ENCODE measurements around the gene ZMPSTE24. TPM values are rescaled to one million over a fixed set of nuclear protein-coding genes. Genes with fewer than 3 reads are reported as not detected.

Gene ZMPSTE24
- total and polyA plus RNA-seq, 2 of the 4 experiments (the other 2 are of a cell fraction), result 21.0 to 28.9 TPM

DNA sequence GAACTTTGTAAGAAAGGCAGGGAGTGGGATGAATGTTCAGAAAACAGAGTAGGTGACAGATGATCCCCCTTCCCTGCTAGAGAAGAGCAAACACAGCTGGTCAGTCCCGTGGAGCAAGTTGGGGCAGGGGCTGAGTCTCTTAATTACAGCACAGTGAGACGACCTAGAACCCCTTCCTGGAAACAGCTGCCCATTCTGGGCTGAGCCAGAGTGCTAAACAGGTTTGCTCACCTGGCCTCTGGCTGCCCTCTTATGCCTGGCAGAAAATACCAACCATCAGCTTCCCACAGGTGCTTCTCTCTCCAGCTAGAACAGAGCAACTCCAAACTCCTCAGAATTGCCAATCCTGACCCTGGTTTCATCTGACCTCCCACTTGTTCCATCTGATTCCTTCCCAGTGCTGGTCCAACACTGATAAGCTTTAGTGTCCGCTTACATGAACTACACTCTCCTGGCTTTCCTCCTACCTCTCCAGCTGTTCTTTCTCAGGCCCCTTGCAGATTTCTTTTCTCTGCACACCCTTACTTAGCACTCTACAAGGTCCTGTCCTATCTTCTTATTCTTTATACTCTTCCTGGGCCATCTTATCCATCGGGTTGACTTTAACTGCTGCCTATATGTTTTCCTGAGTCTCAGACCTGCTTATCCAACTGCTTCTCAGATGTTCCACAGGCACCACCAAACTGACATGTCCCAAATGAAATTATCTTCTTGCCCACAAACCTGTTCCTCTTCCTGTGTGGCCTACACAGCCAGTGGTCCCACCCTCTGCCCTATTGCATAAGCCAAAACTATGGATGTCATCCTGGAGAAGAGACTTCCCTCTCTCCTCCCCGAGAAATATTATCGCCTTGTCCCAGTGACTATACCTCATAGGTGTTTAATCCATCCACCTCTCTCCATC is 81.6 kb downstream of the ZMPSTE24 start (continued):
- no peak for TF ChIP-seq CHD1 (IDR thresholded peaks at IDR 0.05; ENCODE audit: low read depth, low read length)
- TF ChIP-seq CEBPB (IDR thresholded peaks at IDR 0.05; ENCODE audit: low read depth, low read length), result no peak

DNA sequence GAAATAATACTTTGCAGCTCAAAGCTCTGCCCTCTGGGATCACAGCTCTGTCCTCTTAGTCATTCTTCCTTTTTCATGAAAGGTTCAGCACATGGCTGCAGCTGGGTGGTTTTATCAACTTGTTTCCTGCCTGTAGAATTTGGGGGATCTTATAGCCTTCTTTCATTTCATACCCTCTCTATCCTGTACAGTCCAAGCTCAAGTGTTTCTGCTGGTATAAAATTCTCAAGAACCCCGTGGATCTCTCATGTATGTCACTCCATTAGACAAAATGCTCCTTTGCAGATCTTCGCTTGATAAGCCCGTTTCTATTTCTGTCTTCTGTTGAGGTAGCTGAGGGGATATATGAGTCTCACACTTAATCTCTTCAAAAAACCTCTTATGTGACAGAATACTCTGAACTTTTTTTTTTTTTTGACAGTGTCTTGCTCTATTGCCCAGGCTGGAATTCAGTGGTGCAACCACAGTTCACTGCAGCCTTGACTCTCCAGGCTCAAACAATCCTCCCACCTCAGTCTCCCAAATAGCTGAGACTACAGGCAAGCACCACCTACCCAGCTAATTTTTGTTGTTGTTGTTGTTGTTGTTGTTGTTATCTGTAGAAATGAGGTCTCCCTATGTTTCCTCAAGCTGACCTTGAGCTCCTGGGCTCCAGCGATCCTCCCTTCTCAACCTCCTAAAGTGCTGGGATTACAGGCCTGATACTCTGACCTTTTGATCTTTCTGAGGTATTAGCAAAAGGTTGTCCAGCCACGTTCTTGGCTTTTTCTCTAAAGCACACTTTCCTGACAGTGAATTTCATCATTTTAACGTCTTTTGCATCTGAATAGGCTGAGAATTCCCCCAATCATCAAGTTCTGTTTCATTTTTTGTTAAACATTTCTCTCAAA is 83.7 kb downstream of the ZMPSTE24 start:
- Histone ChIP-seq H3K9me1 (ENCODE audit: insufficient read depth, low read length) (no peaks in the 10 kb centered on the region), H3K9me3 (ENCODE audit: control insufficient read depth, insufficient read depth, low read length) (peaks cover 5% of the 10 kb centered on the region; the same call in 1 of the 2 replicates), H2AK9ac (replicated peaks; ENCODE audit: low read depth, low read length, poor library complexity) (no peak overlapping the region), H3K56ac (ENCODE audit: extremely low read depth, insufficient read depth, low read length) (no peak overlapping the region), H4K91ac (ENCODE audit: insufficient read depth, low read depth, low read length) (no peak overlapping the region), H2BK15ac (ENCODE audit: low read depth, low read length) (no peak overlapping the region), H2BK120ac (ENCODE audit: low read depth, low read length) (no peak overlapping the region), H4K5ac (ENCODE audit: low read depth, low read length) (no peak overlapping the region), H2AFZ (replicated peaks; ENCODE audit: low read length, poor library complexity) (no peak overlapping the region), H3K9ac (ENCODE audit: low read depth, low read length) (no peak overlapping the region), H3K14ac (replicated peaks; ENCODE audit: low read depth, low read length) (no peak overlapping the region), H3K79me1 (ENCODE audit: low read depth in 1 of 2, low read length in 2 of 2) (no peaks in the 10 kb centered on the region), H3K27me3 (ENCODE audit: control insufficient read depth, insufficient read depth, low read length) (peaks cover 5% of the 10 kb centered on the region), H2BK20ac (ENCODE audit: low read depth, low read length) (no peak overlapping the region), H4K8ac (ENCODE audit: low read depth in 2 of 2, low read length in 2 of 2) (no peak overlapping the region), H3K23ac (ENCODE audit: low read depth, low read length) (no peak overlapping the region), H2AK5ac (ENCODE audit: low read depth, low read length) (no peak overlapping the region), H3K4me1 (ENCODE audit: control insufficient read depth, insufficient read depth, low read length) (no peaks in the 10 kb centered on the region), H3K18ac (ENCODE audit: low read depth, low read length) (no peak overlapping the region), H3K27ac (ENCODE audit: insufficient read depth, low read length) (no peak overlapping the region), H2BK5ac (ENCODE audit: low read depth, low read length, poor library complexity, severe bottlenecking) (no peak overlapping the region), H3K4me2 (ENCODE audit: low read depth, low read length) (no peak overlapping the region), H3K36me3 (ENCODE audit: control insufficient read depth, insufficient read depth, low read length) (no peaks in the 10 kb centered on the region), H3K4me3 (ENCODE audit: insufficient read depth, low read depth, low read length) (no peak overlapping the region), H3K4ac (ENCODE audit: low read depth, low read length) (no peak overlapping the region), H4K20me1 (ENCODE audit: insufficient read depth, low read length) (no peaks in the 10 kb centered on the region; the same call in 1 of the 2 replicates)
- DNase-seq (no peak), ATAC-seq (ENCODE audit: low read depth) (no peak)
- POLR2A ChIA-PET (ENCODE audit: unreplicated experiment), result no interaction called here
- dilution Hi-C loops (cut with HindIII; ENCODE audit: low sequenced_read_pairs, unreplicated experiment), result no loop called here
- CTCF ChIA-PET, result interaction anchor here (1.0 to 1.3 kb wide), 2 partner anchors 189 to 198 kb away, joined by 4 read pairs; no protein-coding TSS in a partner anchor
- 0% methylated on average over 1 of the region's 6 CpGs; no CpG with 5 or more reads in 1 of the 2 experiments for WGBS, 2 experiments (ENCODE audit: extremely low coverage in 2 of 2, insufficient read length in 1 of 2)
- intact Hi-C loops (cut with micrococcal nuclease), result no loop called here
- BruUV-seq (replicated peaks), result no TSS peak
- in situ Hi-C loops (cut with MboI; ENCODE audit: low sequenced_read_pairs), result no loop called here
- TF ChIP-seq, protein P1, sequence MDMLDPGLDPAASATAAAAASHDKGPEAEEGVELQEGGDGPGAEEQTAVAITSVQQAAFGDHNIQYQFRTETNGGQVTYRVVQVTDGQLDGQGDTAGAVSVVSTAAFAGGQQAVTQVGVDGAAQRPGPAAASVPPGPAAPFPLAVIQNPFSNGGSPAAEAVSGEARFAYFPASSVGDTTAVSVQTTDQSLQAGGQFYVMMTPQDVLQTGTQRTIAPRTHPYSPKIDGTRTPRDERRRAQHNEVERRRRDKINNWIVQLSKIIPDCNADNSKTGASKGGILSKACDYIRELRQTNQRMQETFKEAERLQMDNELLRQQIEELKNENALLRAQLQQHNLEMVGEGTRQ (IDR thresholded peaks at IDR 0.05; ENCODE audit: low read depth, low read length), result no peak
- no peak for TF ChIP-seq MAZ (IDR thresholded peaks at IDR 0.05; ENCODE audit: borderline replicate concordance, low read depth, low read length)
- TF ChIP-seq, protein P2, sequence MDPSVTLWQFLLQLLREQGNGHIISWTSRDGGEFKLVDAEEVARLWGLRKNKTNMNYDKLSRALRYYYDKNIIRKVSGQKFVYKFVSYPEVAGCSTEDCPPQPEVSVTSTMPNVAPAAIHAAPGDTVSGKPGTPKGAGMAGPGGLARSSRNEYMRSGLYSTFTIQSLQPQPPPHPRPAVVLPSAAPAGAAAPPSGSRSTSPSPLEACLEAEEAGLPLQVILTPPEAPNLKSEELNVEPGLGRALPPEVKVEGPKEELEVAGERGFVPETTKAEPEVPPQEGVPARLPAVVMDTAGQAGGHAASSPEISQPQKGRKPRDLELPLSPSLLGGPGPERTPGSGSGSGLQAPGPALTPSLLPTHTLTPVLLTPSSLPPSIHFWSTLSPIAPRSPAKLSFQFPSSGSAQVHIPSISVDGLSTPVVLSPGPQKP (IDR thresholded peaks at IDR 0.05; ENCODE audit: borderline replicate concordance, low read depth, low read length), result no peak
- TF ChIP-seq RFX5 (IDR thresholded peaks at IDR 0.05; ENCODE audit: low read depth, low read length), result no peak
- no peak for TF ChIP-seq RAD21 (IDR thresholded peaks at IDR 0.05; ENCODE audit: low read length)
- no peak for TF ChIP-seq MXI1 (IDR thresholded peaks at IDR 0.05; ENCODE audit: borderline replicate concordance, low read depth, low read length)
- no peak for TF ChIP-seq SMC3 (IDR thresholded peaks at IDR 0.05; ENCODE audit: low read depth, low read length)
- TF ChIP-seq POLR2A (IDR thresholded peaks at IDR 0.05; ENCODE audit: low read depth, low read length), result no peak
